Spleen (tissue), 7 donors: ENCODE measurements around the gene TAF1D.

ENCODE experiments used
- CTCF ChIP-seq, 11 experiments: fragments of 200-600 bp in 7 of 11; fragments of 450-650 bp in 4 of 11; sonication (generic) in 4 of 11; IDR thresholded peaks in 8 of 11; conservative IDR thresholded peaks in 3 of 11; 1 replicate in 7 of 11; 2 replicates in 4 of 11; pipeline versions ENCODE4 v1.4.0 to v1.8.0; 2016 to 2021; ENCODE audit warnings: antibody characterized with exemption in 11 of 11, inconsistent platforms in 4 of 11, mild to moderate bottlenecking in 1 of 11
- POLR2A ChIP-seq, 3 donors: fragments of 450-650 bp; IDR thresholded peaks; one replicate each; pipeline ENCODE4 v1.5.1; 2017; ENCODE audit warnings: antibody characterized with exemption in 3 of 3, mild to moderate bottlenecking in 1 of 3
- donor health status: DM: no; HTN: no; CAD: no; lungs with moderate emphysema.
- donor health status: DM: no; HTN: no; CAD: no.
- donor health status: DM: no; HTN: no; CAD: no.

- TF ChIP-seq CTCF (IDR thresholded peaks at IDR 0.05 in 8 of 11, conservative IDR thresholded peaks at IDR 0.05 in 3 of 11) (no peak), POLR2A (IDR thresholded peaks at IDR 0.05) (no peak)
Observed at GRCh38 chr11:93770160-93770559, 28.9 kb upstream of the TAF1D start.
